Erythroblast (primary cell): ENCODE measurements around the gene POC5.

Experiments used
- DNase-seq, 2 experiments: peaks; one replicate each; lab custom pipeline; 2025; lab: John Stamatoyannopoulos, UW
- GATA1 ChIP-seq: IDR thresholded peaks from 2 replicates; pipeline ENCODE4 v1.6.1; 2011; ENCODE audit warnings: low read depth, mild to moderate bottlenecking, control low read depth, low read length, moderate library complexity
- POLR2A ChIP-seq: IDR thresholded peaks from 2 replicates; pipeline ENCODE4 v1.6.1; 2011; ENCODE audit warnings: mild to moderate bottlenecking, low read length

The POC5 gene

DNA sequence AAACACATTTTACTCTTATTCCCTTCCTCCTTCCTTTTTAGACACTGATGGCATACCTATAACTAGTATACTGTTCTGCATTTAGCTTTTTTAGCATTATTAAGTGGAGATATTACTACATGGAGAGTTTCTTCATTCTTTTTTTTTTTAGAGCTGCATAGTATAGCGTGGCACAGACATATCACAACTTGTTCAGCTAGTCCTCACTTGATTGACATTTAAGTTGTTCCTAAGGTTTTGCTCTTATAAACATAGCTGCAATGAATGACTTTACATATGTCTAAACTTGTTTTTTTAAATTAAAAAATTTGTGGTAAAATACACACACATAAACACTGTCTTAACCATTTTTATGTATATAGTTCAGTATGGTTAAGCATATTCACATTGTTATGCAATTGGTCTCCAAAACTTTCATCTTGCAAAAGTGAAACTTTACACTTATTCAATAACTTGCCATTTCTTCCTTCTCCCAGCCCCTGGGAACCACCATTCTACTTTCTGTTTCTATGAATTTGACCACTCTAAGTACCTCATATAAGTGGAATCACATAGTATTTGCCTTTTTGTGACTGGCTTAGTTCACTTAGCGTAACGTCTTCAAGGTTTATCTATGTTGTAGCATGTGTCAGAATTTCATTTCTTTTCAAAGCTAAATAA, 57.3 kb downstream of the POC5 start:
- TF ChIP-seq POLR2A (no peak), GATA1 (no peak)
- DNase-seq = no peak

- TF ChIP-seq GATA1 (no peak), POLR2A (no peak)
- no peak for DNase-seq
Observed at GRCh38 chr5:75656311-75657003, 60.8 kb downstream of the POC5 start.

DNA sequence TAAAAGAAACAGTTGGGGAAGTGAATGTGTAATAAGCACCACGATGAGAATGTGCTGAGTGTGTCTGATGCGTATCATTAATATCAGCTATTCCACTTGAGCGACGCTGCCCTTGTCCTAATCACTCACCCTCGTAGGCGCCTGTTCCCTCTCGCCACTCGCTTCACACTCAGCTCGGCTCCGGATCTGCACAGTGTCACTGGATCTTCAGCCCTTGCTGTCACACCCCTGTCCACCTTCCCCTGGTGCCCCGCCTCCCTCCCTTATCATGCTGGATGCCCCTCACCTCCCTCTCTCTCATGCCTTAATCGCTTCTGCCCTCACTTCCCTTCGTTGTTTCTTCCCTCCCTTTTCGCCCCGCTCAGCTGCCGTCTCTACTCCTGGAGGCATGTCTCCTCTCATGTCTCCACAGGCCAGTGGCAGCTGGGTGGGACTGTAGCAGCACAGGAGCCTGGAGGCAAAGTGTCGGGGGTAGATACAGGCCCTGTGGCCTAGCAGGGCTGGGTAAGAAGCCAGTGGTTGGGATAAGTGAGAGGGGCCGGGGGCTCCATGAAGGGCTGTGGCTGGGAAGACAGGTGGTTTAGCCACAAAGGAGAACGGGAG, 62.4 kb downstream of the POC5 start:
- DNase-seq = no peak
- TF ChIP-seq GATA1 (no peak), POLR2A (no peak)

GRCh38 chr5:75653521-75653920, 63.7 kb downstream of the POC5 start:
- no peak for TF ChIP-seq POLR2A
- TF ChIP-seq GATA1 = no peak
- DNase-seq = no peak

DNA sequence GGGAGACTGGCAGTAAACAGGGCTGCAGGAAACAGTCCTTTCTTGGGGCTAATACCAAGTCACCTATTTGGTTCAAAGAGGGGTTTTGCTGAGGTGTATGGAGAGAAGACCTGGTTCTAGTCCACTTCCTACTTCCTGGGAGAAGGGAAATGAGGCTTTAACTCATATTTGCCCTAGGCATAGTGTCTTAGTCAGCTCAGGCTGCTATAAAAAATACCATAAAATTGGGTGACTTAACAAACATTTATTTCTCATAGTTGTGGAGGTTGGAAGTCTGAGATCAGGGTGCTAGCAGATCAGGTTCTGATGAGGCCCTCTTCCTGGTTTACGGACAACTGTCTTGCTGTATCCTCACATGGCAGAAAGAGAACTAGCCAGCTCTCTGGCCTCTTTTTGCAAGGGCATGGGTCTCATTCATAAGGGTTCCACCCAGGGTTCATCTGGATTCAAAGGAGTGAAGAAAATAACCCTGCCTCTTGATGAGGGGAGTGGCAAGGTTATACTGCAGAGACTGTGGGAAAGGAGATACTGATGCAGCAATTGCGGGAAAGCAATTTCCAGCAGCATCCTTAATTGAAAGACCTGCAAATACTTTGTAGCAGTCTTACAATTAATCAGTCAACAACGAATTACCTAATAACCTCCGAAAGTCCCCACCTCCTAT, 65.5 kb downstream of the POC5 start:
- no peak for TF ChIP-seq POLR2A
- no peak for TF ChIP-seq GATA1
- no peak for DNase-seq

GRCh38 chr5:75648712-75649111, 68.5 kb downstream of the POC5 start:
- TF ChIP-seq POLR2A (no peak), GATA1 (no peak)
- DNase-seq = no peak

- TF ChIP-seq POLR2A (no peak), GATA1 (no peak)
- no peak for DNase-seq
Observed at GRCh38 chr5:75640826-75641225, 76.4 kb downstream of the POC5 start.

DNA sequence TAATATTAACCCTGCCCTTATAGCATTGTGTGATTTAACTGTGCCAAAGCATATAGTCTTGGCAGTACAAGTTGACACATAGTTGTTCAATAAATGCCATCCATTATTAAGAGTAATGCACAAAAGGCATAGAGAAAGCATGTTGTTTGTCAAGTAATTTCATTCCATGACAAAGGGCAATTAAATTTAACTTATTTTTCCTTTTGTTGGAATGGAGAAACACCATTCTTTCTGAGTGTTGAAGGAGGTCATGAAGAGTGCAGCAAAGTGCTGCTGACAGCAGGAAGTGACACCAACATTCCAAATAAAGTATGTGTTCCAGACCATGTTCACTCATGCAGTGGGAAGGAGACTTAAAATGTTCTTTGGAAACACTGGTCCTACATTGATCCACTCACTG, 76.8 kb downstream of the POC5 start:
- TF ChIP-seq POLR2A (no peak), GATA1 (no peak)
- no peak for DNase-seq

GRCh38 chr5:75639535-75640311, 77.5 kb downstream of the POC5 start:
- DNase-seq = no peak
- no peak for TF ChIP-seq POLR2A
- no peak for TF ChIP-seq GATA1

DNA sequence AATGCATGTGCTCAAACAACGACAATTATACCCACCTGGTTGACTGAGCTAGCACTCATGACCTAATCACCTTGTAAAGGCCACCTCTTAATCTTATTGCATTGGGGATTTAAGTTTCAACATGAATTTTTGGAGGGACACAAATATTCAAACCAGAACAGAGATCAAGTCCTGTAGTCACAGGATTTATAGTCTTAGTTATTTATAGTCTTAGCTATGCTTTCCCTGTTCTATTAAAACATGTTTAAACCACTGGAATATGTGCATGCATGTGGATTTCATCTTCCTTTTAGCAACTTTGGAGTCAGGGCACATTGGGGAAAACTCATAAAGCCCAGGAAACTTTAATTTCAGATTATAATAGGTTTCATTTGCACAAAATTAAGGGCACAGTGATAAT, 79.3 kb downstream of the POC5 start:
- no peak for TF ChIP-seq GATA1
- no peak for TF ChIP-seq POLR2A

GRCh38 chr5:75632321-75632720, 84.9 kb downstream of the POC5 start:
- no peak for TF ChIP-seq GATA1
- DNase-seq = no peak

More for the DNA sequence above, 79.3 kb downstream of the POC5 start:
- no peak for DNase-seq

DNA sequence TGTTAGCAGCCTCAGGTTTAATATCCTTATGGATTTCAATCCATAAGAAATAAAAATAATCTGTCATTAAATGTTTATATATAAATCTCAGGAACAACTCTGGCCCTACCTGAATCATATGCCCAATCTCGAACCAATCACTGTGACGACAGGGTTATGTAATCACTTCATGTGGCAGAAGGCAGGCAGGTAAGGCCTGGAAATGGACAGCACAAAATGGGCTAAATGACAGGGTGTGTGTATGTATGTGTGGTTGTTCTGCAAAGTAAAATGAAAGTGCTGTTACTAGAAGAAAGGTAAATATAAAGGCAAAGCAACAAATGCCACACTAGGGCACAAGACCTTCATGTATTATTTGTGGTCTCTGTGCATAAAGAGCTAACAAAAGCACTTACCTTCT, 86.4 kb downstream of the POC5 start:
- no peak for DNase-seq
- TF ChIP-seq POLR2A = no peak
- TF ChIP-seq GATA1 = no peak

DNA sequence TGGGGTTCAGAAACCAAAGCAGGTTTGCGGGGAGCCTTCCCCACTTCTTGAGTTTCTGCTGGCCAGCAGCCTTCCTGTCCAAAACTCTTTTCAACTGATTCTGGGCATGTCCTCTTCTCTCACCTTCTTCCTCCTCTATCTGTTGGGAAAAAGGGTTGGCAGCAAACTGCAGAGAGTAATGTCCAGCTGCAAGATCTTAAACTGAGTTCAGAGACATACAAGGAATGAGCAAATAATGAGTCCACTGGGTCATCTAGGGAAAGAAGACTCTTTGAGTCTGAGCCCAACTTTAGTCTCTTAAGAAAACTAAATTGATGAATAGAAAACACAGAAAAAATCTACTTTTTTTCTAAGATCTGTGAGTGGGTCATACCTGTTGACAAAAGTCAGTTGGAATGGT, 89.4 kb downstream of the POC5 start:
- DNase-seq = no peak
- TF ChIP-seq POLR2A = no peak
- TF ChIP-seq GATA1 = no peak
